GM21515 (cell line): Measurements from ENCODE around the gene RELN.
"Not testable (repeated sequence)": the region's sequence is repeated elsewhere in the genome, so short reads cannot be mapped to it uniquely, and the experiment has no call there.

Experiments used
- ATAC-seq: cut with Tn5 transposase; IDR thresholded peaks from one replicate; pipeline ENCODE4 v1.9.1; 2021; ENCODE audit not compliant: unreplicated experiment

RELN gene

DNA sequence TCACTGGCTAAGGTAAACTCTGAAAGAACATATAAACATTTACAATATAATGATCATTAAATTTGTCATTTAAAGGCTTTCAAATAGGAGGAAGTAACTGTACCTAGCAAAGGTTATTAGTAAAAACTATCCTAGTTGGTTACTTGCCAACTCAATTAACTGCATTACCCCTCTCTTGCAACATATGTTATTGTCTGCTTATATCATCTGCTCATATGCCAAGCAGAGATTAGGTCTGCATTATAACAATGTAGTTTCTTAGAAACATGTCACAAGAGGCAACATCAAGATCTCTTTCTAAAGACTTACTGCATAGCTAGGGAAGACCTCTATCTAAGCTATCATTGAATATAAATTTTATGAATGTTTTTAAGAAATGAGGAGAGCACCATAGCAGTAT, 132.5 kb downstream of the RELN start:
- ATAC-seq, result no peak

DNA sequence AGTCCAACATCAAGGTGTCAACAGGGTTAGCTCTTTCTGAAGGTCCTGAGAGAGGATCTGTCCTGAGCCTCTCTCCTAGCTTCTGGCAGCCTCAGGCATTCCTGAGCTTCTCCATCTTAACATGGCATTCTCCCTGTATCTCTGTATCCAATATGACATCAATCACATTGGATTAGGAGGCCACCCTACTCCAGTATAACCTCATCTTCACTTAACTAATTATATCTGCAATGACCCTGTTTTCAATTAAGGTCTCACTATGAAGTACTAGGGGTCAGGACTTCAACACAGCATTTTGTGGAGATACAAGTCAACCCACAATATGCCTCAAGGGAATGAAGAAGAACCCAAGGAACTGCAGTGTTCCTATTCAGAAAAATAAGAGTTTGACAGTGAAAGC, 133.8 kb downstream of the RELN start:
- ATAC-seq, result no peak

DNA sequence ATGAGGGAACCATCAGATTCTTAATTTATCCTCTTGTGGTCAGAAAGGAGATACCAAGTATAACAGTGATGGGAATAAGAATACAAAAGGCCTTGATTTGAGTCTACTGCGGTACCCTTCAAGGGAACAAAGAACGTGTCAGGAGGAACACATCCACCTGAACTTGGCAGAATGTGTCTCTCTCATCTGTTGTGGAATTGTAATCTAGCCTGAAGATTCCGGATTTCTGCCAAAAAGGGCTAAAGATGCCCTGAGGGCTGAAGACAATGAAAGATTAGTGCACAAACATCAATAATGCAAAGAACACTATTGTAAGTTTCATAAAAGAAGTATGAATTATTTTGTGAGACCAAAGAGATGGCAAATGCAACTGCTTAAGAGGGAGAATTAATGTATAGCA, 134.8 kb downstream of the RELN start:
- ATAC-seq, result no peak

DNA sequence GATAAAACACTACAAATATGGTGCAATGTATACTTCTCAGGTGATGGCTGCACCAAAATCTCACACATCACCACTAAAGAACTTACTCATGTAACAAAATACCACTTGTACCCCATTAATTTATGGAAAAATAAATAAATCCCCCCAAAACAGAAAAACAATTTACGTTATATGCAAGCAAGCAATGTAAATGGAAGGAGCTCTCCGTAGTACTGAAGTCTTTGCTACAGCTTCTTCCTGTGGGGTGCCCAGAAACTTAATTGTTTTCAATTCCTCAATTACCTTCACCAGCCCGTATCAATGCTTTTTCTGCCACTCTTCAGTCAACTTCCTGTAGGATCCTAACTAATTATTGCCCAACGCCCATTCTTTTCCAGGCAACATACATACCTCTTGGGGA, 138.1 kb downstream of the RELN start:
- no peak for ATAC-seq

DNA sequence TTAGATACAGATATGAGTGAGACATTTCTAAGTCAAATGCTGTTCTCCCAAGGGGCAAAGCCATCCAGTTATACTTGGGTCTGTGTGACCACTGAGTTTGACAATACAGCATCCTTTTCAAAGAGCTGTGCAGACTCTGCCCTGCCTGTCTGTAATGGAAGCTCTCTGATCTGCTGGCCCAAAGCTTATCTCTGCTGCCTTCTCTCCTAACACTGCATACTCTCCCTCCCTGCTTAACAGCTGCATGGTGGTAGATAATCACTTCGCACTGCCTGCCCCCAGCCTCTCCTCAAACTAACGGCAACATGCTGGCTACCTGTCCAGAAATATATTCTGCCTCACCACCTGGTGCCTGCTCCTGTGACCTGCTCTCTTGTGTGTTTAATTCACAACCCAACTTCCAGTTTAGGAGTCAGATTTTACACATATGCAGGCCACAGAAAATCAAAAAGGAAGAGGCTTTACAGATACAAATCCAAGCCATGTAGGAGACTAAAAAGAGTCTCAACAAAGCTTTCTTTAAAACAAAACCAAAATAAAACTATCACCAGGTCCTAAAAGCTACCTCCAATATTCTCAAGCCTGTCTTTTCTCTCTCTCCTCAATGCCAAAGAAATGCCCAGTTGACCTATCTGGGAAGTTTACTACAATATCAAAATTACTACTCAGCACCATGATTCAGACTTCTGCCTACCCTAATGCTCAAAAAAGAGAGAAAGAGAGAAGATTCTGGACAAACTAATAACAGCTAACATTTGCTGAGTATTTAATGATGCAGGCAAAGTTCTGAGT, 145.6 kb downstream of the RELN start:
- no peak for ATAC-seq

DNA sequence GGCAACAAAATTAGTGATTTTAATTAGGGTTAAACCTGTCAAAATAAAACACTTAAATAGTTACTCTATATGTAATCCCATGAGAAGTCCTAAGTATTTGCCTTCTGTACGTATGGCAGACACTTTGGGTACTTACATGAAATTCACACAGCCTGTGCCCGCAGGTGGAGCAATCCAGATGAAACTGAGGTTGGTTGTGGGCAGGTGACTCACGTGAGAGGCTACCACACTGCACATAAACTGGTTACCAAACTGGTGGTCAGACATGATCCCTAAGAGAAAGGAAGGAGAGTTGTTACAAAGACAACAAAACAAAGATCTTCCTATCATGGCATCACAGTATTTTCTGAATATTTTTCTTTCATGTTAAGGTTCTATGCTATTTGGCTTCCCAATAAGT, 156.1 kb downstream of the RELN start:
- ATAC-seq, result no peak

DNA sequence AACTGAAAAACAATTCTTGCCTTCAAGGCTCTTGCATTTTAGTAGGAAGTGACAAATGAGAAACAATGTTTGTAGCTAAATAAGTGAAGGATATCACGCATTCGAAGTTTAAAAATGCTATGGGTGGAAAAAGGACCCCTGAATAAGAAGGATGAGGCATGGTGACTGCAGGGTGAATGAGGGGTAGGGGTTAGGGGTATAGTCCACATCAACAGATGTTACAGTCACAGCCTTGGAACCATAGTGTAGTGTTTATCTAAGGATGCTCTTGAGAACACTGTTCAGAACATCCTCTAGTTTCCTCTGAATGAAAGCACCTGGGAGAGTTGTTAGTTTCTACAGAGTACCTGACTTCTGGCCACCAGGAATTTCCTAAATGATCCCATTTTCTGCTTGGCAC, 157.0 kb downstream of the RELN start:
- ATAC-seq, result no peak

DNA sequence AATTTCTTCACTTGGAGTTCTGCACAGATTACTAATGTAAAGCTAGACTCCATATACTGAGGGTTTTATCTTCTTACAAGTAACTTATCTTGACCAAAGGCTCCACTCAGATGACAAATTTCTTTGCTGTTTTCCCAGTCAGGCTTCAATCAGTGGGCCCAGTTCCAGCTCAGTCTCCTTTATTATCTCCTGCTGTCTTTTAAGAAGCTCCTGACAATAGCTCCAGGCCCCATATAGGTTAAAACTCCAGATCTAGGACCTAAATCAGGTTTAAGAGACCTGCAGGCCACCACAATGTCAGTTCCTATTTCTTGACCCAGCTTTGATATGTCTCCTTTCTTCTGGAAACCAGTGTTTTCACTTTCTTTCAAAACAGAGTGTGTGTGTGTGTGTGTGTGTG, 165.2 kb downstream of the RELN start:
- no peak for ATAC-seq

DNA sequence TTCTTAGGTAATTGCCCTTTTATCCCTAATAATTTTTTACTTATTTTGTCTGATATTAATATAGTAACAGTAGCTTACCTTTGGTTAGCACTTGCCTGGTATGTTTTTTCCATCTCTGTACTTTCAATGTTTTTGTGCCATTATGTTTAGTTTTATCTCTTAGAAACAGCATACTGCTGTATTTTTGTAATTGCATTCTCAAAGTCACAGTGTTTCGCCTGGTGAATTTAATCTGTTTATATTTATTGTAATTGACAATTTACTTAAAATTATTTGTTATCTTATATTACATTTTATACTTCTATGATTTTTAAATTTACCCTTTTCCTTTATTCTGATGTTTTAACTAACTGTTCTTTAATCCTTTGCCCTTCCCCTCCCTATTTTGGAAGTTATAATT, 166.4 kb downstream of the RELN start:
- ATAC-seq, result no peak

DNA sequence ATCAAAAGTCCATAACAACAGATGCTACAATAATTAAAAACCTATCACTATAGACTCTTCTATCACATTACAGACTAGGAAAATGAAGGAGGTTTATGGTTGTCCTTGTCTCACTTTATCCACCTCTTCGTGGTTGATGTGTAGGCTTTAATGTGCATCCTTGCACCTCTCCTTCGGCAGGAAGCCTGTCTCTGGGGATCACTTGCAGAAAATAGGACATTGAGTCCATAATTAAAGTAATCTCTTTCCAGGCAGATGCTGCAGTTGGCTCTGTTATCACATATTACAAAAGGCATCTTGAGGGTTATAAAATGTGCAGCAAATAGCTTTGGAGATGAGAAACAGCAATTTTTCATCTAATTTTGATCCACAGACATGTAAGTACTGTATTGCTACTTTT, 168.4 kb downstream of the RELN start:
- ATAC-seq, result no peak

DNA sequence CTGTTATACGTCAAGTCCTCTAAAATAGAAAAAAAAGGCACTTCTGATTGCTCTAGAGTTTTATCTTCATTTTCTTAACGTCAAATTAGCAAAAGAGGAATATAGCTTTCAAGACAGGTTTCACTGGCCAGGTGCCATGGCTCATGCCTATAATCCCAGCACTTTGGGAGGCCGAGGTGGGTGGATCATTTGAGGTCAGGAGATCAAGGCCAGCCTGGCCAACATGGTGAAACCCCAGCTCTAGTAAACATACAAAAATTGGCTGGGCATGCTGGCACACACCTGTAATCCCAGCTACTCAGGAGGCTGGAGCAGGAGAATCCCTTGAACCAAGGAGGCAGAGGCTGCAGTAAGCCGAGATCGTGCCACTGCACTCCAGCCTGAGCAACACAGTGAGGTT, 173.5 kb downstream of the RELN start:
- not testable (repeated sequence) for ATAC-seq

DNA sequence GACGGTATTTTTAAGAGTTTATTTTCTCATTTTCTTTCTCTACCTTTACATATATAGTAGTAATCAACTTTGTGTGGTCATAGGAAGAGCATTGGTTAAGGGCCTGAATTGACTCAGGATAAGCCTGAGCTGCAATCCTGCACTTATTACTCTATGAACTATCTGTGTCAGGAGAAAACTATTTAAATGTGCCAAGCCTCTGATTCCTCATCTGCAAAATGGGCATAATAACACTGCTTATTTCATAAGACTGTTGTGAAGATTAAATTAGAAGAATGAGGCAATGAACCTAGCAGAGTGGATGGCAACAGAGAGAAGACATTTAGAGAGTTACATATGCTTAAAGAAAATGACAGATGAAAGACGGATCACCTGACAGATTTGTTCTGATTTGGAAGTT, 175.5 kb downstream of the RELN start:
- ATAC-seq, result no peak

DNA sequence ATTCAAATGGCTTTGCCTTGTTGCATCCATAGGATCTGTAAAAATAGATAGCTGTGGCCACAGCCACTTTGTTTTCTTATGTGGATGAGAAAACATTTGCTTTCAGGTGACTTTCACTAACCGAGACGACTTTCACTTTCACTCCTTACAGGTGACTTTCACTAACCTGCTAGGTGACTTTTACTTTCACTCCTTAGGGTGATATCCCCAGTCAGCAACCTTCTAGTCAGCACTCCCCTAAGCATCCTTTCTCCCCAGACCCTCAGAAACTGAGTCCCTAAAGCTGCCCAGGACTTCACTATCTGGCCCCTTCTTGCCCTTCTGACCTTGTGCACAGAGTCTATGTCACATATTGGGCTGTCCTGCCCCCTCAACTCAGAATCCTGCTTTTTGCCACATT, 177.5 kb downstream of the RELN start:
- ATAC-seq, result peak; percentile 74

DNA sequence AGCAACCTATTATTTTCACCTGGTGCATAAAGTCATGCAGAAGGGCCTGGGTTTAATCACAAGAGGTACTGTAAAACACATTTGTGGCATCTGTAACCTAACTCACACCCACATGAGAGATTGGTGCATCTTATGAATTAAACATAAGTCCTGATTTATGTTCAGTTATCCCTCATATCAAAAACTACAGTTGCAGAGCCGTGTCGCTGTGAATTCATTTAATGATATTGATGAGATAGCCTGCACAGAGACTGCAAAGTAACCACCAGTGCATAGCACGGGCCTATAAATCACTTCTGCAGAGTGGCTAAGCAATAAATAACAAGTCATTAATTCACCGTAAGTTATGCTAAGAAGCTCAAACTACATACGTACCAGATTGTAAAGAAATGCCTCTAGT, 178.2 kb downstream of the RELN start:
- no peak for ATAC-seq

DNA sequence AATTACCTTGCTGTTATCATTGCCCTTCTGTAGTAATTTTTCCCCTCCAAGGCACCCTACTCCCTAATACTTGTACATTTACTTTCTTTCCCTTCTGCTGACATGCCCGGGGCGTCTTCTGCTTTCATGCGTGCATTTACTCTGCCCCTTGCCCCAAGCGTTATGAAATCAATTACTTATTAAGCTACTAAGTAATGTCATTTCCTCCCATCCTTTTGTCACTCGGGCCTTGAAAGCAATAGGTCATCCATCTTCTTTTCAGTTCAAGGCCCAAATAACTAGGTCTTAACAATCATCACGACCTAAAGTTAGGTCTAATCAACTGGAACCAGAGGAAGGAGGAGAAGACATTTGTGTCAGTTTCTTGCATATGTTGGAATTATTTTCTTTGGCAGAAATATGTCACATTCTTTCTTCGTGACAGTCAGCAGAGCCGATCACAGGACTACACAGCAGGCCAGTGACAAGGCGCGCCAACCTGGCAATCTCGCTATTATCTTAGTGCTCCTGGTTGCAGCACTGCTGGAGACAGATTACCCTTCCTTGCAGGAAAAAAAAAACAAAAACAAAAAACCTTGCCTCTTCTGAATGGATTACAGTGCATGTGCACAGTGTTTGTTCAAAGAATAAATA, 179.2 kb downstream of the RELN start:
- no peak for ATAC-seq

DNA sequence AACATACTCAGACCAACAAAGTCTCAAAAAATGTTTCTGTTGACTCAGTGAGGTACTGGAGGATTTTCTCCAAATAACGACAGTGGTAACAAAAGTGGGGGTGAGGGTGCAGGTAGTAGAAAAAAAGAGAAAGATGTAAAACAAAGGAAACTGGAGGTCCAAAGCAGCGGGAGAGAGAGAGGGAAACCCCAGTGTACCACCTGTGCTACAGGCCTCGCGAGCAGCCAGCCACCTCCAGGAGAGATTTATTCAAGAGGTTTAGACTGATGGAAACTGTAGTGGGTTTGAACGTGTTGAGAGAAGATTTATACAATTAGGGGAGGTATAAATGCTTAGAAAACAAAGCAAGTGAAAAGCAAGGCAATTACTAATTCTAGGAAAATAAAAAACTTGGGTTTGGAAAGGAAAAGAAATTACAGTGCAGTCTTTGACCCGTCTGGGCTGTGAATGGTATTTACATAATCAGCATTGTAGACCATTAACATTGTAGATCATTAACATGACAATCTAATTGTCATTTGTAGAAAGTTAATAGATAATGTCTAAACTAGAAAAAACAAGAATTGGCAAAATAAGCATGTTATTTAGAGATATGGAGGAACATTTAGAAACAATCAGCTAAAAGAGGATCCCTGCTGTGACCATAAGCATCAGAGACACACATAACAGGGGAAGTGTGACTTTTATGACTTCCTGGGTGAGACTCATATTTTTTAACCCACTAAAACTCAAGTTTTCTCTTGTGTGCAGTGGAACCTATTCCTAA, 180.0 kb downstream of the RELN start:
- no peak for ATAC-seq

DNA sequence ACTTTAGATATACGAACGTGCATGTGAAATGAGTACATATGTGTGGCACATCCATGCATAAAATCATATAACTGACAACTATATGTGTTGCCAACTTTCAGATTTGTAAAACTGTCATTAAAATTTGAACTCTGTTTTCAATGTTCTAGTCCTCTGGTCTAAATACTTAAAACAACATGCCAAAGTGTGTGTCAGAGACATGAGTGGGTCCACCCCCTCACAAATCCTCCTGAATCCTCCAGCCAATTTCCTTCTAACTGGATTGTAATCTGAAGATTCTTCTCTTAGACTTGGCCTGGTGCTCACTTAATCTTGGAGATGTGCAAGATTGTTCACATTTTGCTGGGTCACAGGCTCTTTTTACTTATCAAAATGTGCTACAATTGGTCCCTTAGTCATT, 184.1 kb downstream of the RELN start:
- no peak for ATAC-seq

DNA sequence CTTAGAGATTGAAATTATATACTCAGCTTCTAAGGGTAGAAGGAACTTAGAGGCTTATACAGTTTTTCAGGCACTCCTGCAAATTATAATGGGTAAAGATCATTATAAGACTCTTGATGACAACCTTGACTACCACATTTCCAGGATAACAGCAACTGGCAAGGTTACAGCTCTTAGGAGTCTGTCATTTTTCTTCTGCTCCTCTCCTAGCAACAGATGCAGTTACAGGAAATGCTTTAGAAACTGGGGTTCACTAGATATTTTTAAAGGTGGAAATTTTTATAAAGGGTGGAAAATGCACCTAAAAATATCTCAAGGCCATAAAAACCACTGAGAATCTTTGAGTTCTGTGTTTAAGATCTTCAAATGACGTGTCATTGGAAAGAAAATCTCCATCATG, 185.8 kb downstream of the RELN start:
- no peak for ATAC-seq

DNA sequence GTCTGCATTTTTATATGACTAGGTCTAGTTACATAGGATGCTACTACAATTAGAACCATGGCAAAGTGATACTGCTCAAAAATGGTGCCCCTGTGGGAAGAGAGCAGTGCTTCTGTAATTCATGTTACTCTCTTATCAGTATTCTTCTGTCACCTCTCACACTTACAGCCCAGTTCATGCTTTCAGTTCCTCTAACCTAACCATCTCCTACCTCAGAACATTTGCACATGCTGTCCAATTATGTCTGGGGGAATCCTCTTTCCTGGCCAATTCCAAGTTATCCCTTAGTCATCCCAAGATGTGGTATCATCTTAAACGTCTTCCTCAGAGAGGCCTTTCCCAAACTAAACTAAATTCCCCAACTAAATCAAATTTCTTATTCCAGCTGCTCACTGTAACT, 190.2 kb downstream of the RELN start:
- ATAC-seq, result peak; percentile 49

DNA sequence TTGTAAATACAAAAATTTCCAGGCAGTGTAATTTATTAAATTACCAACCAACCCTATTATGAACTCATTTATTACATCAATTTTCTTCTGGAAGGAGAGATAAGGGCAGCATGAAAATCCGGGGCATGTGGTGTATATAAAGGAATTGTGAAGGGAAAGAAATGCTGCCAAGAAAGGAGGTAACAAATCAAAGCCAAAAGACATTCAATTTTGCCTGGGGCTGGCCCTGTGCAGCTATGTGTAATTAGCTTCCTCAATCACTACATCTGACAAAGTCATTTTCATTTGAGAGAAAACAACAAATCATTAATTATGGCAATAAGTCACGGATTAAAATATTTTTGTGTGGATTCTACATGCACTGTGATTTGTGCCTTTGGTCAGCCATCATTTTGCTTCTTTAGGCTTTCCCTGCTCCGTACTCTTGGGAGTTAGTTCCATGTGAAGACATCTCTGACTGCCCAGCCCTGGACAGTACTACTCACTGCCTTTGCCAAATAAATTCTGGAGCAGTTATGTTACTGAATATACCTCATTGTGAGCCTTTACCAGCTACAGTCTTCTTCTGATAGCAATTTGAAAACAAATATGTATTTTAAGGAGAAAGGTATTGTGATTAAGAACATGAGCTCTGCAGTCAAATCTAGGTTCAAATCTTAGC, 191.7 kb downstream of the RELN start:
- no peak for ATAC-seq

DNA sequence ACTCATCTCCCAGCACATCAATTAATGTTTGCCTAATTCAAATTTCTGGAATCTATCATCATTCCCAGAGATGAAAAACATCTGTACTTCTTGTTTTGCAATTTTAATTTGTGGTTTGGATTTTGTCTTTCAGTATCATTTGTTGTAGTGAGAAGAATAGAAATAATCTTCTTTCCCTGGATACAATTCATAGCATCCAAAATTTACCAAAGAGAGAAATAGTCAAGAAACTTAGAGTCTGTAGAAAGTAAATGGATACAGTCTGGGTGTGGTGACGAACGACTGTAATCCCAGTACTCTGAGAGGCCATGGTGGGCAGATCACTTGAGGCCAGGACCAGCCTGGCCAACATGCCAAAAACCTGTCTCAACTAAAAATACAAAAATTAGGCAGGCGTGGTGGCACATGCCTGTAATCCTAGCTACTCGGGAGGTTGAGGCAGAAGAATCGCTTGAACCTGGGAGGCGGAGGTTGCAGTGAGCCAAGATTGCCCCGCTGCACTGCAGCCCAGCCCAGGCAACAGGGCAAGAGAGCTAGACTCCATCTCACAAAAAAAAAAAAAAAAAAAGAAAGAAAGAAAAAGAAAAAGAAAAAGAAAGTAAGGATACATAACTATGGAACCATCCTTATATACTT, 193.0 kb downstream of the RELN start:
- ATAC-seq, result no peak
